ENCODE results near the gene PCDHGA5. TPM values are rescaled to one million over a fixed set of nuclear protein-coding genes. Genes with fewer than 3 reads are reported as not detected.
"Not testable (repeated sequence)": the region's sequence is repeated elsewhere in the genome, so short reads cannot be mapped to it uniquely, and the experiment has no call there.

PCDHGA5 gene
- total RNA-seq, result 0.51 to 0.66 TPM (median 0.52 TPM) in 3 replicates

DNA sequence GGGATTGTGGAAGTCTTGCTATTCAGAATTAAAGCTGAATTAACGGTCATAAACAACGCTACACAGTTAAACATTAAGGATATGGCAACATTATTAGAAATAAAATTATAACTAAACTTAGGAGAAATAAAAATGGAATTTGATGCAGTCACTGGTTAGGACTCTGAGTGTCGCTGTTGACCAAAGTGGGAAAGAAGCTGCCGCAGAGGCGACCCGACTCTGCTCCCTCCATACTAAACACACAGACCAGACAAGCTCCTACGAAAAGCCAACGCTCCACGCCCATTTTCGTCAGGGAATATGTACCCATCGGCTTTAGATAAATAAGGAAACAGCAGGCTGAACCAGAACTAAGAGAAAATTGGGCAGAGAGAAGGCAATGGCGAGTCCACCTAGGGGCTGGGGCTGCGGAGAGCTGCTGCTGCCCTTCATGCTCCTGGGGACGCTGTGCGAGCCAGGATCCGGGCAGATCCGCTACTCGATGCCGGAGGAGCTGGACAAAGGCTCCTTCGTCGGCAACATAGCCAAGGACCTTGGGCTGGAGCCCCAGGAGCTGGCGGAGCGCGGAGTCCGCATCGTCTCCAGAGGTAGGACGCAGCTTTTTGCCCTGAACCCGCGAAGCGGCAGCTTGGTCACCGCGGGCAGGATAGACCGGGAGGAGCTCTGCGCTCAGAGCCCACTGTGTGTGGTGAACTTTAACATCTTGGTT, at the start of gene PCDHGA5:
Gene PCDHGA5, plus strand, starts transcription at position 211 of the 709 bp plus-strand sequence. Its CDS starts 169 bp downstream, at position 380.
- no peak for DNase-seq (ENCODE audit: low spot score in 2 of 2, unreplicated experiment in 2 of 2)
- no peaks in the 10 kb centered on the region for H3K4me1 Mint-ChIP-seq
- H3K4me3 Mint-ChIP-seq, result no peak within 1 kb of the TSS
- H3K9me3 Mint-ChIP-seq, result peaks cover 59% of the 10 kb centered on the region
- H3K27ac Mint-ChIP-seq, result no peak within 1 kb of the TSS
- TF ChIP-seq, protein P1, sequence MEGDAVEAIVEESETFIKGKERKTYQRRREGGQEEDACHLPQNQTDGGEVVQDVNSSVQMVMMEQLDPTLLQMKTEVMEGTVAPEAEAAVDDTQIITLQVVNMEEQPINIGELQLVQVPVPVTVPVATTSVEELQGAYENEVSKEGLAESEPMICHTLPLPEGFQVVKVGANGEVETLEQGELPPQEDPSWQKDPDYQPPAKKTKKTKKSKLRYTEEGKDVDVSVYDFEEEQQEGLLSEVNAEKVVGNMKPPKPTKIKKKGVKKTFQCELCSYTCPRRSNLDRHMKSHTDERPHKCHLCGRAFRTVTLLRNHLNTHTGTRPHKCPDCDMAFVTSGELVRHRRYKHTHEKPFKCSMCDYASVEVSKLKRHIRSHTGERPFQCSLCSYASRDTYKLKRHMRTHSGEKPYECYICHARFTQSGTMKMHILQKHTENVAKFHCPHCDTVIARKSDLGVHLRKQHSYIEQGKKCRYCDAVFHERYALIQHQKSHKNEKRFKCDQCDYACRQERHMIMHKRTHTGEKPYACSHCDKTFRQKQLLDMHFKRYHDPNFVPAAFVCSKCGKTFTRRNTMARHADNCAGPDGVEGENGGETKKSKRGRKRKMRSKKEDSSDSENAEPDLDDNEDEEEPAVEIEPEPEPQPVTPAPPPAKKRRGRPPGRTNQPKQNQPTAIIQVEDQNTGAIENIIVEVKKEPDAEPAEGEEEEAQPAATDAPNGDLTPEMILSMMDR (IDR thresholded peaks at IDR 0.05; ENCODE audit: unreplicated experiment), result no peak
- H3K27me3 Mint-ChIP-seq (ENCODE audit: low read depth), result no peaks in the 10 kb centered on the region
- H3K36me3 Mint-ChIP-seq, result peaks cover 14% of the 10 kb centered on the region

DNA sequence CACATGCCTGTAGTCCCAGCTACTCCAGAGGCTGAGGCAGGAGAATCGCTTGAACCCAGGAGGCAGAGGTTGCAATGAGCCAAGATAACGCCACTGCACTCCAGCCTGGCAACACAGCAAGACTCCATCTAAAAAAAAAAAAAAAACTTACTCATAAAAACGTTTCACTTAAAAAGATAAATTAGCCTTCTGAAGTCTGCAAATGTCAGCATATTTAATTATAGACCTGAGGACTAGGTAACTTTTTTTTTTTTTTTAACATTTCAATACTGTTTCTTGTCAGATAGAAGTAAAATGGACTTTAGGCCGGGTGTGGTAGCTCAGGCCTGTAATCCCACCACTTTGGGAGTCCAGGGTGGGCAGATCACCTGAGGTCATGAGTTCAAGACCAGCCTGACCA, 47.0 kb upstream of the PCDHGA5 start:
- H3K4me1 Mint-ChIP-seq; H3K4me3 Mint-ChIP-seq; DNase-seq (ENCODE audit: low spot score in 2 of 2, unreplicated experiment in 2 of 2); H3K27ac Mint-ChIP-seq; H3K27me3 Mint-ChIP-seq (ENCODE audit: low read depth): not testable (repeated sequence)
- peaks cover 74% of the 10 kb centered on the region for H3K36me3 Mint-ChIP-seq
- H3K9me3 Mint-ChIP-seq, result peaks cover 68% of the 10 kb centered on the region

DNA sequence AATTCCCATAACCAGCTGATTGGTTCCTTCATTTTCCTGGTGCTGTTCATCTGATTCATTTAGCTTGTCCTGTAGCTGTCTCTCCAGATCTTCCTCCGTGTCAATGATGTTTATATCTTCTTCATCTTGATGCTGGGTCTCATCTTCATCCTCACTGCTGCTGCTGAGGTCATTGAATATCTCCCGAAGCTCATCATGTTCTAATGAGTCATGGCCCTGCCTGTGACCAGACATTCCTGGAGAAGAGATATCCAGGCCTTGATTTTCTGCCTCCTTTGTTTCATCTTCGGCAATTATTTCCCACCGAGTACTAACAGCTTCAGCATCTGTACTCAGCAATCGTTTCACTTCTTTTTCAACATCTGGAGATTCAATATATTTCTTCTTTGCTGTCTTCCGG, 44.8 kb upstream of the PCDHGA5 start:
- Mint-ChIP-seq H3K4me3 (peak overlapping the region; percentile 99), H3K9me3 (peaks cover 60% of the 10 kb centered on the region), H3K27me3 (ENCODE audit: low read depth) (no peaks in the 10 kb centered on the region), H3K27ac (peak overlapping the region; percentile 100), H3K36me3 (peaks cover 58% of the 10 kb centered on the region), H3K4me1 (peaks cover 6% of the 10 kb centered on the region)
- TF ChIP-seq, protein P1 (IDR thresholded peaks at IDR 0.05; ENCODE audit: unreplicated experiment), result no peak
- no peak for DNase-seq (ENCODE audit: low spot score in 2 of 2, unreplicated experiment in 2 of 2)

DNA sequence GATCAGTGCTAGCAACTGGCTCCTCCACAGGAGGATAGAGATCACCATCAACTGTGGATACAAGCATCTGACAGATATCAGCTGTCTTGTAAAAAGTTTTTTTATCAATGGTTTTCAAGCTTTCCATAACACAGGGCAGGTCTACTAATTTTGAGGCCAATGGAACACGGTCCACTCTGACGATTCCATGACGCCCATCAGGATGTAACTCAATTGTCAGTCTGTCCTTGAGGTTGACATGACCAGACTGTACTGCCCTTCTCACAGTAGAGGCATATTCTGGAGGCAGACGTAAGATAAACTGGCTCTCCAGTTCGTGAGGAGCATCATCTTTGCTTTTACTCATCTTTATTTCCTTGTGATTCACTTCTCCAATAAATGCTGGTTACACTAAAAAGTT, 44.3 kb upstream of the PCDHGA5 start:
- Mint-ChIP-seq H3K27me3 (ENCODE audit: low read depth) (no peaks in the 10 kb centered on the region), H3K4me1 (peaks cover 6% of the 10 kb centered on the region), H3K9me3 (peaks cover 58% of the 10 kb centered on the region), H3K27ac (peak overlapping the region; percentile 100), H3K36me3 (peaks cover 53% of the 10 kb centered on the region), H3K4me3 (peak overlapping the region; percentile 99)
- no peak for DNase-seq (ENCODE audit: low spot score in 2 of 2, unreplicated experiment in 2 of 2)
- TF ChIP-seq, protein P1 (IDR thresholded peaks at IDR 0.05; ENCODE audit: unreplicated experiment), result no peak

DNA sequence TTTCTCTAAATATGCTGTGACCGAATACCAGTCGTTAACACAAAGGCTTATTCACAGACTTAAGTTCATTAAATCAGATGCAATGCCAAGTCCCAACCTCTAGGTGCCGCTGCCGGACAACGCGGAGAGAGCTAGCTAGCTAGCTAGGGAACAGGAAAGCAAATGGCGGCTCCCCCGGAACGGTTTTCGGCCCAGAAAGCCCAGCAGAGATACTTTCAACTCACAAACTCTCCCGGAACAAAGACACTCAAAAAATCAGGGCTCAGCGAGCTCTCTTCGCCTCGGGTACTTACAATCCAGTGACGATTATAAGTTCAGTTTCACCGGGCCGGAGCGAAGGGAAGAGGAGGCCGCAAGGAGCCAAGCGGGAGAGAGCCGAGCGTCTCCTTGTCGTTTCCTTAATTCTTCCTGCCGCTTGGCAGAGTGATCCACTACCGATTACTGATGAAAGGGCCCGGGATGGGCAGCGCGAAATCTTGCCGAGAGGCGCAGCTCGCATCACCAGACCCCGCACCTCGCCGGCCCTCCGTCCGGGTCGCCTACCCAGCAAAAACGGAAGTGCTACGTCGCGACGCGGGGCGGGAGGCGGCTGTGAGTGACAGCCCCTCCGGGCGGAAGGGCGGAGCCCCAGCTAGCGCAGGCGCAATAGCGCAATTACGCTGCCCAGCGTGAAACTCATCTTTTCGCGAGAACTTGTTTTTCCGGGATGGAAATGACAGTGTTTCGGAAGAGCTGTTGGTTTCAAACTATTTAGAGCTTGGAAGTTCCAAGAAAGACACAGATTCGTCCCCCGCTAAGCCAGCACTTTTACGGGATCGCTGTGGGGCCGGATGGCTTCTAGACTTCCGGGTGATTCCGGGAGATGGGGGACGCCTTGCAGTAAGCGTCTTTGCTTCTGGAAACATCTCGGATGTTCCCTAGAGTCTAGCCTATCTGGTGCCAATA, 43.5 kb upstream of the PCDHGA5 start, which contains the start of gene TAF7:
Gene TAF7, minus strand, starts transcription at position 560 of the 945 bp plus-strand sequence. CDS start 740 bp downstream, outside the sequence.
- Mint-ChIP-seq H3K36me3 (peaks cover 45% of the 10 kb centered on the region), H3K9me3 (peaks cover 54% of the 10 kb centered on the region), H3K4me1 (peaks cover 6% of the 10 kb centered on the region), H3K27me3 (ENCODE audit: low read depth) (no peaks in the 10 kb centered on the region), H3K27ac (peak within 1 kb of the TSS; percentile 100), H3K4me3 (peak within 1 kb of the TSS; percentile 99)
- TF ChIP-seq, protein P1 (IDR thresholded peaks at IDR 0.05; ENCODE audit: unreplicated experiment), result peak; percentile 92
- DNase-seq (ENCODE audit: low spot score in 2 of 2, unreplicated experiment in 2 of 2), result peak; percentile 86 to 93

Data from mesothelial cell of epicardium (in vitro differentiated cells).